Body of pancreas (tissue), 4 donors: Measurements from ENCODE around the gene SERPINB1. TPM values are rescaled to one million over a fixed set of nuclear protein-coding genes. Genes with fewer than 3 reads are reported as not detected.
A peak's percentile ranks its signal among the peaks of the same experiment; 100 is the strongest.
"Not testable (repeated sequence)": the region's sequence is repeated elsewhere in the genome, so short reads cannot be mapped to it uniquely, and the experiment has no call there.

Experiments used
- ATAC-seq: fragments of 150-250 bp; one replicate; pipeline ENCODE4 v1.9.1; 2016
- DNase-seq, 4 donors: peaks; one replicate each; pipeline ENCODE4 v3.0.0-alpha.2; 2019
- H3K27ac ChIP-seq, 4 donors: fragments of 200-600 bp; sonication (generic); 1 replicate in 3 of 4; 2 replicates in 1 of 4; pipeline versions ENCODE4 v1.5.1 to v1.6.1; 2016 to 2019; ENCODE audit warnings: mild to moderate bottlenecking in 1 of 4, mixed read lengths in 1 of 4, moderate library complexity in 1 of 4
- H3K27me3 ChIP-seq, 2 donors: fragments of 200-600 bp; sonication (generic); one replicate each; pipeline ENCODE4 v1.6.0; 2016; ENCODE audit warnings: mild to moderate bottlenecking in 1 of 2
- H3K36me3 ChIP-seq, 2 donors: fragments of 200-600 bp; sonication (generic); replicated peaks in 1 of 2; 2 replicates each; pipeline ENCODE4 v1.5.1; 2016; ENCODE audit warnings: low read depth in 2 of 2; ENCODE audit not compliant: insufficient read depth in 1 of 2
- H3K4me1 ChIP-seq: fragments of 200-600 bp; sonication (generic); one replicate; pipeline ENCODE4 v1.6.0; 2016
- H3K4me3 ChIP-seq, 2 donors: fragments of 200-600 bp; sonication (generic); 1 replicate in 1 of 2; 2 replicates in 1 of 2; pipeline ENCODE4 v1.5.1; 2016 to 2019
- H3K9me3 ChIP-seq, 3 donors: fragments of 200-600 bp; sonication (generic); 1 replicate in 2 of 3; 2 replicates in 1 of 3; pipeline ENCODE4 v1.5.1; 2016
- CTCF ChIP-seq, 7 experiments: fragments of 450-650 bp in 4 of 7; fragments of 200-600 bp in 3 of 7; sonication (generic) in 3 of 7; IDR thresholded peaks; one replicate each; pipeline ENCODE4 v1.5.1; 2016 to 2019; ENCODE audit warnings: antibody characterized with exemption in 7 of 7
- POLR2A ChIP-seq, 3 donors: fragments of 450-650 bp; IDR thresholded peaks; one replicate each; pipeline ENCODE4 v1.6.1; 2016; ENCODE audit warnings: antibody characterized with exemption in 3 of 3, mild to moderate bottlenecking in 2 of 3
- WGBS, 2 donors: methylation state at CpG; one replicate each; pipeline ENCODE4 v1.1.5; 2017; 5-methylcytosine and 5-hydroxymethylcytosine counted together
- intact Hi-C: fragments of 100-400 bp; cut with DNase I; formaldehyde crosslinking; loops from one replicate; pipeline ENCODE4 v1.15.1; 2023
- total RNA-seq, 2 donors: library from RNA; depleted of rRNA; stranded (reverse); fragments of >200 nt; gene quantifications; one replicate each; pipeline ENCODE4 v1.1.0, GENCODE V29; 2016

SERPINB1 gene
- total RNA-seq, 2 donors from 2014 or later: 19.1 to 80.4 TPM

- Histone ChIP-seq H3K9me3 (no peaks in the 10 kb centered on the region), H3K4me1 (no peaks in the 10 kb centered on the region), H3K27me3 (no peaks in the 10 kb centered on the region), H3K4me3 (no peak overlapping the region), H3K36me3 (no peaks in the 10 kb centered on the region), H3K27ac (no peak overlapping the region)
- no peak for DNase-seq
- 78 to 83% methylated on average over 2 of the region's 2 CpGs for WGBS, 2 donors
- TF ChIP-seq CTCF (IDR thresholded peaks at IDR 0.05) (no peak), POLR2A (IDR thresholded peaks at IDR 0.05) (no peak)
- no peak for ATAC-seq
- intact Hi-C loops: no loop called here
Measured at GRCh38 chr6:2883673-2884072, 42.0 kb upstream of the SERPINB1 start.

GRCh38 chr6:2881423-2881822 is 39.8 kb upstream of the SERPINB1 start:
- Histone ChIP-seq H3K9me3 (no peaks in the 10 kb centered on the region), H3K4me1 (peaks cover 12% of the 10 kb centered on the region), H3K36me3 (no peaks in the 10 kb centered on the region), H3K27me3 (no peaks in the 10 kb centered on the region), H3K27ac (no peak overlapping the region), H3K4me3 (no peak overlapping the region)
- intact Hi-C loops: no loop called here
- DNase-seq (no peak), ATAC-seq (no peak)
- 28 to 34% methylated on average over 4 of the region's 4 CpGs for WGBS, 2 donors
- no peak for TF ChIP-seq POLR2A (IDR thresholded peaks at IDR 0.05)
- TF ChIP-seq CTCF (IDR thresholded peaks at IDR 0.05): no peak

GRCh38 chr6:2880156-2880555 is 38.5 kb upstream of the SERPINB1 start:
- H3K4me3 ChIP-seq, intact Hi-C loops, H3K27me3 ChIP-seq, ATAC-seq, H3K36me3 ChIP-seq, H3K9me3 ChIP-seq, H3K27ac ChIP-seq, DNase-seq: not testable (repeated sequence)
- 79% methylated on average over 2 of the region's 2 CpGs for WGBS, 2 donors
- peaks cover 18% of the 10 kb centered on the region for H3K4me1 ChIP-seq

- ATAC-seq: no peak
- H3K4me1 ChIP-seq: peaks cover 22% of the 10 kb centered on the region
- 73 to 90% methylated on average over 2 of the region's 2 CpGs for WGBS, 2 donors
- no peak overlapping the region for H3K4me3 ChIP-seq
- intact Hi-C loops: no loop called here
- H3K27ac ChIP-seq: peak overlapping the region in 2 of 4 donors; percentile 79 to 86
- no peaks in the 10 kb centered on the region for H3K36me3 ChIP-seq
- TF ChIP-seq POLR2A (IDR thresholded peaks at IDR 0.05) (no peak), CTCF (IDR thresholded peaks at IDR 0.05) (no peak)
- DNase-seq: no peak
- H3K9me3 ChIP-seq: no peaks in the 10 kb centered on the region
- no peaks in the 10 kb centered on the region for H3K27me3 ChIP-seq
Measured at GRCh38 chr6:2877960-2878359, 36.3 kb upstream of the SERPINB1 start.

- Histone ChIP-seq H3K27ac (peak overlapping the region; percentile 55 to 86 (median 76)), H3K27me3 (no peaks in the 10 kb centered on the region), H3K36me3 (no peaks in the 10 kb centered on the region), H3K4me1 (peaks cover 22% of the 10 kb centered on the region), H3K4me3 (no peak overlapping the region), H3K9me3 (no peaks in the 10 kb centered on the region)
- ATAC-seq: no peak
- no peak for DNase-seq
- 77 to 84% methylated on average over 13 of the region's 13 CpGs for WGBS, 2 donors
- intact Hi-C loops: no loop called here
- no peak for TF ChIP-seq CTCF (IDR thresholded peaks at IDR 0.05)
- no peak for TF ChIP-seq POLR2A (IDR thresholded peaks at IDR 0.05)
Measured at GRCh38 chr6:2877057-2877882, 35.6 kb upstream of the SERPINB1 start.
